IMR-90 (cell line): ENCODE results near the gene GNB2. TPM values are rescaled to one million over a fixed set of nuclear protein-coding genes. Genes with fewer than 3 reads are reported as not detected.

ENCODE experiments used
- ATAC-seq: fragments of 200-7000 bp; cut with Tn5 transposase; 2 replicates; pipeline ENCODE4 v1.9.1; 2020; ENCODE audit warnings: low read depth, mild to moderate bottlenecking, moderate library complexity
- BruUV-seq: library from RNA; stranded (reverse); fragments of 400-500 nt; replicated peaks from 2 replicates; lab custom pipeline; 2021; lab: Mats Ljungman, UMichigan
- CTCF ChIA-PET: fragments of 300-600 bp; formaldehyde crosslinking; extraction: SDS; loops from one replicate; lab custom pipeline; 2021; ENCODE audit warnings: antibody characterized with exemption; lab: Yijun Ruan, JAX
- POLR2A ChIA-PET: fragments of 300-600 bp; sonication (Branson Sonifier 250); formaldehyde crosslinking; loops from one replicate; lab custom pipeline; 2022; ENCODE audit warnings: antibody characterized with exemption; ENCODE audit not compliant: unreplicated experiment; lab: Charles Lee
- DNase-seq: peaks from one replicate; pipeline ENCODE4 v3.0.0; 2013
- H2AFZ ChIP-seq: replicated peaks from 2 replicates; pipeline ENCODE3; 2013; ENCODE audit warnings: low read length, mild to moderate bottlenecking; ENCODE audit not compliant: poor library complexity
- H2AK5ac ChIP-seq: 2 replicates; pipeline ENCODE4 v1.6.1; 2013; ENCODE audit warnings: low read depth, low read length, inconsistent platforms
- H2AK9ac ChIP-seq: replicated peaks from 2 replicates; pipeline ENCODE3; 2013; ENCODE audit warnings: mild to moderate bottlenecking, low read depth, low read length, moderate library complexity; ENCODE audit not compliant: poor library complexity
- H2BK120ac ChIP-seq: 2 replicates; pipeline ENCODE4 v1.6.1; 2013; ENCODE audit warnings: low read depth, low read length, inconsistent platforms
- H2BK15ac ChIP-seq: 3 replicates; pipeline ENCODE4 v1.6.1; 2013; ENCODE audit warnings: low read depth, low read length, inconsistent platforms
- H2BK20ac ChIP-seq: 2 replicates; pipeline ENCODE4 v1.6.1; 2013; ENCODE audit warnings: low read depth, mild to moderate bottlenecking, inconsistent platforms, low read length, moderate library complexity
- H2BK5ac ChIP-seq: 2 replicates; pipeline ENCODE4 v1.6.1; 2013; ENCODE audit warnings: mild to moderate bottlenecking, low read depth, low read length, inconsistent platforms; ENCODE audit not compliant: poor library complexity, severe bottlenecking
- H3K14ac ChIP-seq: replicated peaks from 2 replicates; pipeline ENCODE4 v1.6.1; 2013; ENCODE audit warnings: low read depth, low read length, inconsistent platforms
- H3K18ac ChIP-seq: 2 replicates; pipeline ENCODE4 v1.6.1; 2013; ENCODE audit warnings: low read depth, low read length, control low read depth
- H3K23ac ChIP-seq: 2 replicates; pipeline ENCODE4 v1.6.1; 2013; ENCODE audit warnings: low read depth, low read length, inconsistent platforms
- H3K27ac ChIP-seq: 2 replicates; pipeline ENCODE4 v1.5.1; 2013; ENCODE audit warnings: mild to moderate bottlenecking, control low read depth, low read length; ENCODE audit not compliant: insufficient read depth
- H3K27me3 ChIP-seq: 2 replicates; pipeline ENCODE4 v1.6.1; 2013; ENCODE audit warnings: low read length; ENCODE audit not compliant: control insufficient read depth, insufficient read depth
- H3K36me3 ChIP-seq: 2 replicates; pipeline ENCODE4 v1.6.1; 2013; ENCODE audit warnings: low read length, mixed read lengths; ENCODE audit not compliant: control insufficient read depth, insufficient read depth
- H3K4ac ChIP-seq: 2 replicates; pipeline ENCODE4 v1.6.1; 2013; ENCODE audit warnings: low read depth, low read length, inconsistent platforms
- H3K4me1 ChIP-seq: 2 replicates; pipeline ENCODE4 v1.6.1; 2013; ENCODE audit warnings: low read length, mixed read lengths; ENCODE audit not compliant: control insufficient read depth, insufficient read depth
- H3K4me2 ChIP-seq: 2 replicates; pipeline ENCODE4 v1.6.1; 2013; ENCODE audit warnings: low read depth, mild to moderate bottlenecking, control low read depth, low read length, moderate library complexity
- H3K4me3 ChIP-seq: 2 replicates; pipeline ENCODE4 v1.5.1; 2013; ENCODE audit warnings: low read depth, mild to moderate bottlenecking, control low read depth, low read length, moderate library complexity; ENCODE audit not compliant: insufficient read depth
- H3K56ac ChIP-seq: 2 replicates; pipeline ENCODE4 v1.6.1; 2013; ENCODE audit warnings: low read length, inconsistent platforms; ENCODE audit not compliant: insufficient read depth; ENCODE audit errors: extremely low read depth
- H3K79me1 ChIP-seq, 2 experiments: 2 replicates each; pipeline ENCODE4 v1.6.1; 2013; ENCODE audit warnings: low read length in 2 of 2, inconsistent platforms in 1 of 2, low read depth in 1 of 2
- H3K9ac ChIP-seq: 2 replicates; pipeline ENCODE4 v1.6.1; 2013; ENCODE audit warnings: low read depth, low read length, control low read depth
- H3K9me1 ChIP-seq: 2 replicates; pipeline ENCODE4 v1.6.1; 2013; ENCODE audit warnings: low read length, inconsistent platforms; ENCODE audit not compliant: insufficient read depth
- H3K9me3 ChIP-seq: 2 replicates; pipeline ENCODE4 v1.6.1; 2013; ENCODE audit warnings: low read length; ENCODE audit not compliant: control insufficient read depth, insufficient read depth
- H4K20me1 ChIP-seq: 2 replicates; pipeline ENCODE4 v1.6.1; 2013; ENCODE audit warnings: low read length, inconsistent platforms; ENCODE audit not compliant: insufficient read depth
- H4K5ac ChIP-seq: 2 replicates; pipeline ENCODE4 v1.6.1; 2013; ENCODE audit warnings: mild to moderate bottlenecking, low read depth, low read length, control low read depth
- H4K8ac ChIP-seq, 2 experiments: 2 replicates each; pipeline ENCODE4 v1.6.1; 2013; ENCODE audit warnings: low read depth in 2 of 2, low read length in 2 of 2, control low read depth in 1 of 2, inconsistent platforms in 1 of 2
- H4K91ac ChIP-seq: 2 replicates; pipeline ENCODE4 v1.6.1; 2013; ENCODE audit warnings: low read depth, low read length, inconsistent platforms; ENCODE audit not compliant: insufficient read depth
- MXI1 ChIP-seq: IDR thresholded peaks from 2 replicates; pipeline ENCODE4 v1.6.1; 2012; ENCODE audit warnings: low read depth, mild to moderate bottlenecking, low read length, moderate library complexity, borderline replicate concordance
- RCOR1 ChIP-seq: IDR thresholded peaks from 2 replicates; pipeline ENCODE4 v1.6.1; 2012; ENCODE audit warnings: mild to moderate bottlenecking, low read length, improper control_type of control experiment; ENCODE audit not compliant: insufficient replicate concordance
- USF2 ChIP-seq: fragments of 150-350 bp; IDR thresholded peaks from 2 replicates; pipeline ENCODE4 v1.6.1; 2017; ENCODE audit warnings: mild to moderate bottlenecking, antibody characterized with exemption, low read length, low read depth
- WGBS, 2 experiments: methylation state at CpG; one replicate each; pipeline versions ENCODE4 v1.1.5 to v1.1.7; 2013; ENCODE audit warnings: missing lambda C conversion rate in 2 of 2; ENCODE audit not compliant: insufficient read length in 1 of 2; ENCODE audit errors: extremely low coverage in 2 of 2; 5-methylcytosine and 5-hydroxymethylcytosine counted together
- dilution Hi-C: fragments of 300-500 bp; cut with HindIII; formaldehyde crosslinking; loops from one replicate; pipeline ENCODE4 v1.14.3; 2018; ENCODE audit warnings: low sequenced_read_pairs; ENCODE audit not compliant: unreplicated experiment
- in situ Hi-C: fragments of 300-500 bp; cut with MboI; formaldehyde crosslinking; loops from 3 replicates; pipeline ENCODE4 v1.14.3; 2019; ENCODE audit warnings: low sequenced_read_pairs, inconsistent platforms, mixed read lengths
- intact Hi-C: fragments of 100-400 bp; cut with micrococcal nuclease; formaldehyde crosslinking; loops from 2 replicates; pipeline ENCODE4 v1.10.0; 2022
- polyA plus RNA-seq, 3 experiments: library from polyadenylated mRNA; depleted of rRNA; stranded (reverse); fragments of >200 nt; gene quantifications; 2 replicates each; pipeline ENCODE4 v1.2.3, GENCODE V29; 2012; ENCODE audit warnings: low replicate concordance in 1 of 3
- total RNA-seq: library from RNA; depleted of rRNA; stranded (reverse); fragments of >200 nt; gene quantifications from 2 replicates; pipeline ENCODE4 v1.2.3, GENCODE V29; 2012

The GNB2 gene
- total and polyA plus RNA-seq, 2 of the 4 experiments (the other 2 are of a cell fraction): 62.0 to 279 TPM

DNA sequence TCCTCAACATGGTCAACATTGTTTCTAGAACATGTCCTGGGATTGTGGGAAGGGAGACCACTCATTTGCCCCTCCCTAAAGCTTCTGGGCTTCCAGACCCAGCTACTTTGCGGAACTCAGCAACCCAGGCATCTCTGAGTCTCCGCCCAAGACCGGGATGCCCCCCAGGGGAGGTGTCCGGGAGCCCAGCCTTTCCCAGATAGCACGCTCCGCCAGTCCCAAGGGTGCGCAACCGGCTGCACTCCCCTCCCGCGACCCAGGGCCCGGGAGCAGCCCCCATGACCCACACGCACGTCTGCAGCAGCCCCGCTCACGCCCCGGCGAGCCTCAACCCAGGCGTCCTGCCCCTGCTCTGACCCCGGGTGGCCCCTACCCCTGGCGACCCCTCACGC, 46.7 kb downstream of the GNB2 start, which contains the start of gene EPO:
Gene EPO, plus strand, starts transcription at position 190 of the 392 bp plus-strand sequence. CDS start 513 bp downstream, outside the sequence.
- H4K8ac ChIP-seq: no peak within 1 kb of the TSS
- no peak within 1 kb of the TSS for H3K4ac ChIP-seq
- no TSS peak for BruUV-seq
- 3% methylated on average over 13 of the region's 21 CpGs; no CpG with 5 or more reads in 1 of the 2 experiments for WGBS, 2 experiments
- no peaks in the 10 kb centered on the region for H3K79me1 ChIP-seq
- no peaks in the 10 kb centered on the region for H4K20me1 ChIP-seq
- no peak within 1 kb of the TSS; the same call in 1 of the 2 replicates for H3K4me2 ChIP-seq
- H2BK5ac ChIP-seq: no peak within 1 kb of the TSS
- no peak within 1 kb of the TSS for H2BK15ac ChIP-seq
- TF ChIP-seq USF2 (no peak), RCOR1 (no peak), MXI1 (no peak)
- H3K9me3 ChIP-seq: peaks cover 9% of the 10 kb centered on the region
- no peaks in the 10 kb centered on the region for H3K9me1 ChIP-seq
- peak; percentile 45 for ATAC-seq
- no peak within 1 kb of the TSS for H2BK20ac ChIP-seq
- H4K5ac ChIP-seq: no peak within 1 kb of the TSS
- no peaks in the 10 kb centered on the region for H3K36me3 ChIP-seq
- no peak within 1 kb of the TSS for H2BK120ac ChIP-seq
- no peaks in the 10 kb centered on the region for H3K4me1 ChIP-seq
- H3K27me3 ChIP-seq: peaks cover 54% of the 10 kb centered on the region
- H3K9ac ChIP-seq: no peak within 1 kb of the TSS
- H3K23ac ChIP-seq: 0 out of 2 replicates have a peak within 1 kb of the TSS, but pooled peaks have one; percentile 8
- CTCF ChIA-PET: interaction anchor here (1.1 to 1.7 kb wide), 2 partner anchors 80 to 132 kb away, joined by 3 to 14 read pairs; partner anchors contain the start of gene SLC12A9
- POLR2A ChIA-PET: no interaction called here
- intact Hi-C loops: loop anchor here (1.0 kb wide), 1 partner anchor 132 kb away; the partner anchor contains the start of gene SLC12A9
- no peak within 1 kb of the TSS for H3K56ac ChIP-seq
- no peak within 1 kb of the TSS for H4K91ac ChIP-seq
- no peak within 1 kb of the TSS for H3K27ac ChIP-seq
- H2AFZ ChIP-seq: peak within 1 kb of the TSS; percentile 14
- H2AK9ac ChIP-seq: no peak within 1 kb of the TSS
- H3K18ac ChIP-seq: no peak within 1 kb of the TSS
- no peak for DNase-seq
- dilution Hi-C loops: no loop called here
- H3K4me3 ChIP-seq: no peak within 1 kb of the TSS; the same call in 1 of the 2 replicates
- in situ Hi-C loops: loop anchor here (25.0 kb wide), 1 partner anchor 342 kb away; no protein-coding TSS in a partner anchor
- no peak within 1 kb of the TSS for H3K14ac ChIP-seq
- H2AK5ac ChIP-seq: no peak within 1 kb of the TSS
